Prostate gland (tissue), 2 donors: Measurements from ENCODE around the gene FBXW10B. TPM values are rescaled to one million over a fixed set of nuclear protein-coding genes. Genes with fewer than 3 reads are reported as not detected.
"Not testable (repeated sequence)": the region's sequence is repeated elsewhere in the genome, so short reads cannot be mapped to it uniquely, and the experiment has no call there.

ENCODE experiments used
- DNase-seq: peaks from one replicate; pipeline ENCODE4 v3.0.0-alpha.2; 2019; ENCODE audit warnings: low spot score
- H3K27ac ChIP-seq, 2 donors: fragments of 200-600 bp; sonication (generic); 2 replicates each; pipeline ENCODE4 v1.5.1; 2017 to 2019
- H3K27me3 ChIP-seq: fragments of 200-600 bp; sonication (generic); replicated peaks from 2 replicates; pipeline ENCODE4 v1.5.1; 2019; ENCODE audit not compliant: insufficient read depth
- H3K36me3 ChIP-seq, 2 donors: fragments of 200-600 bp; sonication (generic); 1 replicate in 1 of 2; 2 replicates in 1 of 2; pipeline versions ENCODE4 v1.5.1 to v1.8.1; 2017 to 2019
- H3K4me1 ChIP-seq: fragments of 200-600 bp; sonication (generic); replicated peaks from 2 replicates; pipeline ENCODE4 v1.5.1; 2019
- H3K4me3 ChIP-seq, 2 donors: fragments of 200-600 bp; sonication (generic); 2 replicates each; pipeline ENCODE4 v1.5.1; 2017 to 2019
- H3K9me3 ChIP-seq: fragments of 200-600 bp; sonication (generic); 2 replicates; pipeline ENCODE4 v1.5.1; 2017
- WGBS: methylation state at CpG from one replicate; pipeline ENCODE4 v1.1.5; 2018; 5-methylcytosine and 5-hydroxymethylcytosine counted together
- intact Hi-C: fragments of 100-400 bp; cut with DNase I; formaldehyde crosslinking; loops from one replicate; pipeline ENCODE4 v1.14.2; 2022
- total RNA-seq, 2 donors: library from RNA; depleted of rRNA; stranded (reverse); fragments of >200 nt; gene quantifications; one replicate each; pipeline ENCODE4 v1.1.0, GENCODE V29; 2016

Gene FBXW10B
- total RNA-seq, 2 donors from 2014 or later = 5.1 TPM; not detected in 1

DNA sequence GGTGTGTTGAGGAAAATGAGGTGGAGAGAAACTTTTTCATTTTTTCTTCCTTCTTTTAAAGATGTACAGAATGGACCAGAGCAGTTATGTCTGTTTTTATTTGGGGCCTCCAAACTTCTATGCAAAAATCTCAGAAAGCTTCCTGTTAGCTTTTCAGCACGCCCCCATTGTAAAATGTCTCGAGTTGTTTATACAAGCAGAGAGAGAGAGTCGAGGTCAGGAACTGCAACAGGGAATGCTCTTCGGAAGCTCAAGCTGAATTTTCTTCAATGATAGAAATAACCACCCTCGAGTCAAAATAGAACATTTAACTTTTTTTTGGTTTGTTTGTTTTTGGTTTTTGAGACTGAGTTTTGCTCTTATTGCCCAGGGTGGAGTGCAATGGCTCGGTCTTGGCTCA, 3.7 kb downstream of the FBXW10B start:
- H3K4me1 ChIP-seq, intact Hi-C loops, H3K27ac ChIP-seq, DNase-seq, H3K27me3 ChIP-seq, H3K9me3 ChIP-seq, H3K36me3 ChIP-seq, H3K4me3 ChIP-seq: not testable (repeated sequence)
- 34% methylated on average over 6 of the region's 6 CpGs for WGBS

DNA sequence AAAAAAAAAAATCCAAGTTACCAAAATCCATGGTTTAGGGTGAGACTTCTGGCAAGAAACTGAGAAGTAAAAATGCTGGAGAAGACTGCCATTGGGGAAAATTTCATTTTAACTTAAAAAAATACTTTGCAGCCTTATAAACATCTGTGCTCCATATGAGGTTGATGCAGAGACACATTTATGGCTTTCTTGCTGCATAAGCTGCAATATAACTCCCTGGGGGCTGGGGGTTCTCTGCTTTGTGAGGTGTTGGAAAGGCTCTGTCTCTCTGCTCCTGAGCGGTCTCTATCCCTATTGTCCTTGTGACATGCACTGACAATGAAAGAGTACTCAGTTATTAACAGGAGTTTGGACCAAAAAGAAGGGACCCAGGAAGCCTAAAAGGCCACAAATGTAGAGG, 6.4 kb downstream of the FBXW10B start:
- H3K36me3 ChIP-seq, H3K4me1 ChIP-seq, H3K27ac ChIP-seq, H3K4me3 ChIP-seq, H3K27me3 ChIP-seq, H3K9me3 ChIP-seq, intact Hi-C loops, DNase-seq: not testable (repeated sequence)
- WGBS = 100% methylated on average over 1 of the region's 1 CpG

DNA sequence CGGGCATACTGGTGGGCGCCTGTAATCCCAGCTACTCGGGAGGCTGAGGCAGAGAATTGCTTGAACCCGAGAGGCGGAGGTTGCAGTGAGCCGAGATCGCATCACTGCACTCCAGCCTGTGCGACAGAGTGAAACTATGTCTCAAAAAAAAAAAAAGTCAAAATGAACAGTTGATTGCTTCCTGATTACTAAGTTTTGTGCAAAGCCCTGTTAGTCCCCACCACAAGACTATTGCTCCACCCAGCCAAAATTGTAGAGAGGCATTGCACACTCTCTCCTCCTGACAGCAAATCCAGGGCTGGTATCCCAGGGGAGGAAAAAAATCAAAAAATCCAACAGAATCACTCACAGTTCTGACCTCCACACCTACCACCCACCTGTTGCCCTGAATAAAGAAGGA, 26.5 kb downstream of the FBXW10B start:
- H3K27me3 ChIP-seq, H3K36me3 ChIP-seq, intact Hi-C loops, H3K4me1 ChIP-seq, DNase-seq, H3K9me3 ChIP-seq, H3K4me3 ChIP-seq, H3K27ac ChIP-seq: not testable (repeated sequence)
- 93% methylated on average over 5 of the region's 8 CpGs for WGBS

DNA sequence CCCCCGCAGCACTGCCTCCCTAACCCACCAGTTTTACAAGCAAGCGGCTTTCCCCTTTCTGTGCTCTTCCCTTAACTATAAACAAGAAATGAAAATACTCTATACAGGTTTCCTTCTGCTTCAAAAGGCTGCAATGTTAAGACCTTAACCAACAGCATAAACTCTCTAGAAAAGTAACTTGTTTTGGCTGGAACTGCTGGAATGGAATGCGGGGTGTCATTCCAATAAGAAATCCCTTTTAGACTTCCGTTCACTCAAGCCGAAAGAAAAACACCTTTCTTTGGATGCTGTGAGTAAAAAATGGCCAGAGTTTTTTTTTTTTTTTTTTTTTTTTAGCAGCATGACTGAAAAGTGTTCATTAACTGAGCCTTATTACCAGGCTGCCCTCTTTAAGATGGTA, 27.5 kb downstream of the FBXW10B start:
- H3K27ac ChIP-seq, H3K27me3 ChIP-seq, DNase-seq, H3K9me3 ChIP-seq, H3K36me3 ChIP-seq, intact Hi-C loops, H3K4me1 ChIP-seq, H3K4me3 ChIP-seq: not testable (repeated sequence)
- WGBS = 36% methylated on average over 5 of the region's 5 CpGs

DNA sequence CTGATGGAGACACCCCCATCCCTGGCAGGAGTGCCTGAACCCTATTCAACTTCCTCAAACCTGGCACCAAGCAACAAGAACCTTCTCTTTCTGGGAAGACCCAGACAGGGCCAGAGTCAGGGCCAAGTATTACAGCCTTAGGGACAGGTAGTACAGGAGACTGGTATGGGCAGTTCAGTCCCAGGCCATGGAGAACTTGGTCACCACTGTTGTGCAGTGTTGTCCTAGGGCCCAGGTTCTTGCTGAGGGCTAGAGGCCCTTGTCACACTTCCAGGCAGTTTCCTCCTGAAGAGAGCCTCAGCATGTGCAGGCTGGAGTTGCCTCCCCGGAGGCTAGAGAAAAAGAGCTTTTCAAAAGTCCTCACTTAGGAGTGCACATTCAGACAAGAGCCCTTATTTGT, 28.7 kb downstream of the FBXW10B start:
- H3K9me3 ChIP-seq, H3K4me3 ChIP-seq, H3K27ac ChIP-seq, DNase-seq, H3K4me1 ChIP-seq, H3K27me3 ChIP-seq, H3K36me3 ChIP-seq, intact Hi-C loops: not testable (repeated sequence)
- WGBS = 83% methylated on average over 1 of the region's 1 CpG

DNA sequence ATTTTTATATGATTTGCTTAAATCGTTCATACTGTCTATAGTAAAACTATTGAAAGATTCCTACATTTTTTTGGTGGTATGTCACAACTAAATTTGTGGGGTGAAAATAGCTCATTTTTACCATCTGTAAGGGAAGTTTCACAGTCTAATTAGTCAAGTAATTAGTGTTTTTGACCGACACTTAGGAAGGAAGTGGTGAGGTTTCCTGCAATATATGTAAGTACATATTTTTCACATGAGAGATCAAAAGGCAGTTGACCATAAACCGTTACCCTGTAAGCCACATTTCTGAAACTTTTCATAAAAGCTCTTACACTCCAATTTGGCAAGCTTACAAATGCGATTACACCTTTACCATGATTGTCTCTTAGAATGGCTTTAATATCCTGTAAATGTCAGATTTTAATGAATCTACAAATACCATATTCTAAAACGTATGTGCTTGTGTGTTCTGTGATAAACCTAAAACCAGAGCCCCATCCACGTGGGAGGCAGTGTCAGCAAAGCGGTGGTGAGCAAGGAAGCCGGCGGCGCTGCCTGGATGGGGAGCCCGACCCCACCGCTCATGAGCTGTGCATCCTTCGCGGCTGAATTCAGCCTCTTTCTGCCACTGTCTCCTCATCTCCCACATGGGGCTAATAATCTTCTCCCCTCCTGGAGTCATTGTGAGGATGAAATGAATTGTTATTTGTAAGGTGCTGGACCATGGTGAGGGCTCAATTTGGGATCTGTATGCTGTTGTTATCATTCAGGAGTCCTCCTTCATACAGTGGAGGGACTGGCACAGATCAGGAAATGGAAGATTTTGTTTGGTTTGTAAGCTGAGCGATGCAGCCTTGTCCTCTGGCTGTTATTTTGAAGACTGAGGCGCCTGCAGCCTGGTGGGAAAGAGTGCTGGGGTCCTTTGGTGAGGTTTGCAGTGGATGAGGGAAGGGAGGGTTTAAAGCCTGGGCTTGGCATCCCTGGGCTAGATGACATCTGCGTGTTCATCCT, 29.7 kb downstream of the FBXW10B start:
- H3K27me3 ChIP-seq, H3K4me3 ChIP-seq, H3K27ac ChIP-seq, DNase-seq, H3K36me3 ChIP-seq, H3K4me1 ChIP-seq, intact Hi-C loops, H3K9me3 ChIP-seq: not testable (repeated sequence)
- WGBS = 53% methylated on average over 14 of the region's 17 CpGs

DNA sequence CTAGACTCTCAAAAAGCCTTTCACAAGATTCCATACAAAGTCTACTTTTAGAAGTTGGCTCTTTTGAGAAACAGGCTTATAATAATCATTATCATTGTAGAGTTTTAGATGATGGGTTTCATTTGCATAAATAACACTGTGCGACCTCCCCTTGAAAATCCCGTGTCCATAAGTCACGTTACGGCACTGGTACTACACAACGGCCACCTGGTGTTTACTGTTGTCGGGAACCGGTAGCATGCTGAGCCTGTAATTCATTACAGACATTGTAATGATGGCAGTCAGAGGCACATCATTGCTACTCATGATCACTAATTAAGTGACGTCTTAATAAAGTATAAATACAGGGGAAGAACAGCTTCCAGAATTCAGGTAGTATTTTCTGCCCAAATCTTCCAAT, 31.5 kb downstream of the FBXW10B start:
- intact Hi-C loops, H3K27me3 ChIP-seq, H3K9me3 ChIP-seq, H3K4me1 ChIP-seq, H3K36me3 ChIP-seq, H3K4me3 ChIP-seq, H3K27ac ChIP-seq, DNase-seq: not testable (repeated sequence)
- WGBS = 96% methylated on average over 8 of the region's 8 CpGs

DNA sequence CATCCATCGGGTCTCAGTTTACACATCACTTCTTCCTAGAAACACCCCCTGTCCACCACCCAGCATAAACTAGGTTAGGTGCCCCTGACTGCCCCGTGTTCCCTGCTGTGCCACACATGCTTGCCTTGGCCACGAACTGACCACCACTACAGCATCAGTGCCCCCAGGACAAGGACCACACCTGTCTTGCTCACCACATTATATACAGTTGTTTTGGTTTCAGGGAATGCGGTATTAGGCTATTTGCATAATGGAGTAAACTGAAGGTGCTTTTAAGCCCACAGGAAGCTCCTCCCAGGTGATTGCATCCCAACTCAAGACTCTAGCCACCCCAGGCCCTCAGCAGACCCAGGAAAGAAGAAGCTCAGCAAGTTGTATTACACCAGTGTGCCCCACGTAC, 36.2 kb downstream of the FBXW10B start:
- WGBS = 69% methylated on average over 2 of the region's 5 CpGs
- H3K27me3 ChIP-seq, H3K27ac ChIP-seq, H3K4me1 ChIP-seq, H3K36me3 ChIP-seq, H3K9me3 ChIP-seq, DNase-seq, H3K4me3 ChIP-seq, intact Hi-C loops: not testable (repeated sequence)

DNA sequence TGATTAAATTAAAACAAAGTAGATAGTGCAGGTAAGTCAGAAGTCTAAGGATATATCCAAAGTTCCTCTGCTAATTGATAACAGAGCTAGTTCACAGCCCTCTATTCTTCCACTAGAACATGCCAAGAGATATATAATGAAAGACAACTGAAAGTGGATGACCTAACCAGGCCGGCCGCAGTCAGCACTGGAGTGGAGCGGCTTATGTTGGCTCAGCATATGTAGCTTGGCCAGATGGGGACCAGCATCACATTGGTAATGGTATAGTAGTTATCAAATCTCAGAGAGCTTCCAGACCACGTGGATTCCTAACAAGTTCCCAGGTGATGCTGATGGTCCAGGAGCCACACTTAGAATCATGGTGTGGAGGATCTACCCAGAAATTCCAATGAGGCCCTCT, 38.0 kb downstream of the FBXW10B start:
- intact Hi-C loops = not testable (repeated sequence)
- WGBS = 100% methylated on average over 1 of the region's 4 CpGs

DNA sequence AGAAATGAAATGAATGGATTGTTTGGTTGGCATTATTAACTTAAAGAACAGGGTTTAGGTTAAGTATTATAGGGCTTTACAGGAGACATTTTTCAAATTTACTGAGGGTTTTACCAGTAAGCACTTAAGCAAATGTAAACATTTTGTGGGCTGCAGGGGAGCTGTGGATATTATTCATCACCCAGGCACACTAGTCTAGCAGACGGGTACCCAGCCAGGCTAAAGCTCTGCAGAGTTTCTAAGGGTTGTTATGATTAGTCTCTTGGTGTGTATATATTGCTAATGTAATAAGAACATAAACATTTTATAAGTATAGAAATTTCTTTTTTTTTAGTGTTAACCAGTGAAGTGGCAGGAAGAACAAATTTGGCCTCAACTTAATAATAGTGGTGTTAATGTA, 42.7 kb downstream of the FBXW10B start:
- H3K36me3 ChIP-seq, H3K4me1 ChIP-seq, H3K9me3 ChIP-seq, H3K27ac ChIP-seq, H3K27me3 ChIP-seq, DNase-seq, H3K4me3 ChIP-seq, intact Hi-C loops: not testable (repeated sequence)
- no CpG with 5 or more reads among the region's 1 CpG for WGBS

More for the DNA sequence above, 38.0 kb downstream of the FBXW10B start:
- not testable (repeated sequence) for H3K27ac ChIP-seq, H3K27me3 ChIP-seq, H3K36me3 ChIP-seq, H3K9me3 ChIP-seq, H3K4me1 ChIP-seq, DNase-seq, H3K4me3 ChIP-seq

DNA sequence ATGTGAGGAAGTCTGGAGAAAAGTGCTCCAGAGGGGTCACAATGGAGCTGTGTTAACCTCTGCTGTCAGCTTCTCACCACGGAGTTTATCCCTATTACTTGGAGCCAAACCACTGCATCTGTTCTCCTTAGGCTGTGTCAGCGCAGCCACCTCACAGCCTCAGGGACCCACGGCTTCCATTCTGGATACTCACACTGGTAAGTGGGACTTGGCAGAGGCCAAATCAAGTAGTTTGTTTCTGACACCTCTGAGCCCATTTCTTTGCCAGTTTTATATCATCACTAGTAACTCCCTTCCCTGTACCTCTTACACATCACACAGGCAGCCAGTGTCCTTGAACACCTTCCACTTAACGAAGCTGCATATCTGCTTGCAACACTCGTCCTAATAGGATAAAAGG, 44.8 kb downstream of the FBXW10B start:
- H3K4me1 ChIP-seq, H3K27me3 ChIP-seq, H3K4me3 ChIP-seq, intact Hi-C loops, H3K27ac ChIP-seq, H3K36me3 ChIP-seq, H3K9me3 ChIP-seq, DNase-seq: not testable (repeated sequence)
- WGBS = 86% methylated on average over 2 of the region's 5 CpGs
